WTC11 (cell line): ENCODE results near the gene UBN1.

Source experiments
- CTCF ChIP-seq: fragments of 200-600 bp; IDR thresholded peaks from 2 replicates; pipeline ENCODE4 v1.8.0; 2022; ENCODE audit warnings: antibody characterized with exemption
- FOXP1 ChIP-seq: sonication (generic); formaldehyde crosslinking; IDR thresholded peaks from 2 replicates; pipeline ENCODE4 v1.8.0; 2022; ENCODE audit warnings: missing genetic modification reagents, mild to moderate bottlenecking, moderate library complexity, borderline replicate concordance
- MAX ChIP-seq: sonication (generic); formaldehyde crosslinking; IDR thresholded peaks from 2 replicates; pipeline ENCODE4 v1.8.0; 2022; ENCODE audit warnings: mild to moderate bottlenecking, missing genetic modification reagents
- RORB ChIP-seq: fragments of 250-450 bp; sonication (Bioruptor Pico); IDR thresholded peaks from 2 replicates; pipeline ENCODE4 v1.9.0; 2021; ENCODE audit warnings: mild to moderate bottlenecking
- ZNF138 ChIP-seq: sonication (generic); formaldehyde crosslinking; conservative IDR thresholded peaks from 2 replicates; pipeline ENCODE4 v1.8.1; 2022; ENCODE audit warnings: mild to moderate bottlenecking, moderate library complexity, missing genetic modification reagents

DNA sequence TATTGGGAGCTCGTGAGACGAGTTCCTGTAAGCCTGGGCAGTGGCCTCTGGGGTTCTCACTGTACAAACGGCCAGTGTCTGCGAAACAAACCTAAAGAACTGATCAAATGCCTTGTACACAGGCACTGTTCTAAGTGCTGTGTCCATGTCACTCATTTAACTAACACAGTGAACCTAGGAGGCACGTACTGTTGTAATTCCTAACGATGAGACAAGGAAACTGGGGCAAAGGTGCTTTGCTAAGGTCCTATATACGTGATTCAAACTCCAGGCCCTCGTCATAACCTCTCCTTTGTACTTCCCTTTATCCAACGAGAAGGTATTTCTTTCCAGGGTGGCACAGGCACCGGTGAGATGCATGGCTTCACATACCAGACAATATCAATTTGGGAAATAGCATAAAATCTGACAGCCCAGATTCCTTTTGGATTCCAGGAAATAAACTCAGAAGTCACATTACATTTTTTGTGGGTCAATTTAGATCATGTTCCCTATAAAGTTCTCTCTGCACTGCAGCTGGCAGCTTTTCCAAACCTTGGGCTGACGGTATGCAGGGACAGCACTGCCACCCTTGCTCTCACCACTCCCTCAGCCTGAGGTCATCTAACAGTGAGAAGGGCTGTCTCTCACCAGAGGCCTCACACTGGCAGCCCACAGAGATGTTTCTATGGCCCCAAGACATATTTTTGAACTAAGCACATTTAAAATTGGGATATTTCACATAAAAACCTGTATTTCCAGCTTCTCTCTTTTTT, 18.5 kb upstream of the UBN1 start:
- TF ChIP-seq CTCF: no peak
- TF ChIP-seq ZNF138: no peak
- TF ChIP-seq RORB (CRISPR knock-in tag): no peak
- no peak for TF ChIP-seq FOXP1 (CRISPR knock-in tag)
- TF ChIP-seq MAX: no peak
